Colonic mucosa (tissue), 4 donors: ENCODE data around the gene ENC1. TPM values are rescaled to one million over a fixed set of nuclear protein-coding genes. Genes with fewer than 3 reads are reported as not detected.
"Not testable (repeated sequence)": the region's sequence is repeated elsewhere in the genome, so short reads cannot be mapped to it uniquely, and the experiment has no call there.

Source experiments
- DNase-seq: peaks from one replicate; pipeline ENCODE4 v3.0.0-alpha.2; 2020
- H3K27ac ChIP-seq: fragments of 200-600 bp; one replicate; pipeline ENCODE4 v1.8.0; 2021
- H3K27me3 ChIP-seq: fragments of 200-600 bp; one replicate; pipeline ENCODE4 v1.8.0; 2021
- H3K36me3 ChIP-seq: fragments of 200-600 bp; one replicate; pipeline ENCODE4 v1.8.0; 2021
- H3K4me1 ChIP-seq: fragments of 200-600 bp; one replicate; pipeline ENCODE4 v1.8.0; 2021; ENCODE audit warnings: mild to moderate bottlenecking
- H3K4me3 ChIP-seq: fragments of 200-600 bp; one replicate; pipeline ENCODE4 v1.8.0; 2021
- H3K9ac ChIP-seq, 2 donors: one replicate each; pipeline ENCODE4 v1.7.0; 2013; ENCODE audit warnings: control low read depth in 2 of 2, low read depth in 2 of 2, low read length in 2 of 2
- H3K9me3 ChIP-seq: fragments of 200-600 bp; one replicate; pipeline ENCODE4 v1.8.0; 2021
- intact Hi-C: fragments of 100-400 bp; cut with DNase I; formaldehyde crosslinking; loops from one replicate; pipeline ENCODE4 v1.14.1; 2022
- total RNA-seq, 2 donors: library from RNA; stranded (reverse); fragmentation: NEBNext Ultra II Directional in 1 of 2; extraction: Animal tissue kit (Norgen Biotek cat#: 25700) in 1 of 2; gene quantifications; one replicate each; pipeline ENCODE4 v1.2.1, GENCODE V29; 2021
- TF ChIP-seq, protein P1 (sequence below): fragments of 200-600 bp; IDR thresholded peaks from one replicate; pipeline ENCODE4 v1.8.0; 2022; ENCODE audit warnings: antibody characterized with exemption, mild to moderate bottlenecking
- donor health status: healthy.
- donor health status: DM: no; HTN: no; CAD: no.
- donor health status: DM: no; HTN: no; CAD: no.

ENC1 gene
- total RNA-seq, 2 donors from 2014 or later, result 18.9 to 26.6 TPM

DNA sequence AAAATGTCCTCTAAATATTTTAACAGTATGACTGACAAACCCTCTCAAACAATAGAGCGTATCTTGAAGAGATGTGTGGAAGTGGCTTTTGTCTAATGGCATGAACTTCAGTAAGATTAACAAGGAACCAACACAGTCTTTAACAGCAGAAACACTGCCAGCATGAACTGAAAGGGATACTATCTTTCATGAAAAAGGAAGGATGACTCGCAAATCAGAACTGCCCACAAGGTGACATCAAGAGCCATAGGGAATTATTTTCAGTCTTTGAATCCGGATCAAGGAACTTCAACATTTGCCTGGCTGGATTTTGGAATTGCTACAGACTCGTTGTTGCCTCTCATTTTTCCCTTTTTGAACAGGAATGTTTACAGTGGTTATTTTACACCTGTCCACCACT is 39.4 kb upstream of the ENC1 start:
- no peaks in the 10 kb centered on the region for H3K9me3 ChIP-seq
- no peaks in the 10 kb centered on the region for H3K4me1 ChIP-seq
- TF ChIP-seq, protein P1, sequence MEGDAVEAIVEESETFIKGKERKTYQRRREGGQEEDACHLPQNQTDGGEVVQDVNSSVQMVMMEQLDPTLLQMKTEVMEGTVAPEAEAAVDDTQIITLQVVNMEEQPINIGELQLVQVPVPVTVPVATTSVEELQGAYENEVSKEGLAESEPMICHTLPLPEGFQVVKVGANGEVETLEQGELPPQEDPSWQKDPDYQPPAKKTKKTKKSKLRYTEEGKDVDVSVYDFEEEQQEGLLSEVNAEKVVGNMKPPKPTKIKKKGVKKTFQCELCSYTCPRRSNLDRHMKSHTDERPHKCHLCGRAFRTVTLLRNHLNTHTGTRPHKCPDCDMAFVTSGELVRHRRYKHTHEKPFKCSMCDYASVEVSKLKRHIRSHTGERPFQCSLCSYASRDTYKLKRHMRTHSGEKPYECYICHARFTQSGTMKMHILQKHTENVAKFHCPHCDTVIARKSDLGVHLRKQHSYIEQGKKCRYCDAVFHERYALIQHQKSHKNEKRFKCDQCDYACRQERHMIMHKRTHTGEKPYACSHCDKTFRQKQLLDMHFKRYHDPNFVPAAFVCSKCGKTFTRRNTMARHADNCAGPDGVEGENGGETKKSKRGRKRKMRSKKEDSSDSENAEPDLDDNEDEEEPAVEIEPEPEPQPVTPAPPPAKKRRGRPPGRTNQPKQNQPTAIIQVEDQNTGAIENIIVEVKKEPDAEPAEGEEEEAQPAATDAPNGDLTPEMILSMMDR, result no peak
- H3K36me3 ChIP-seq, result no peaks in the 10 kb centered on the region
- H3K27me3 ChIP-seq, result no peaks in the 10 kb centered on the region
- H3K4me3 ChIP-seq, result no peak overlapping the region
- intact Hi-C loops, result no loop called here
- no peak overlapping the region for H3K27ac ChIP-seq
- no peak for DNase-seq
- no peak overlapping the region for H3K9ac ChIP-seq

DNA sequence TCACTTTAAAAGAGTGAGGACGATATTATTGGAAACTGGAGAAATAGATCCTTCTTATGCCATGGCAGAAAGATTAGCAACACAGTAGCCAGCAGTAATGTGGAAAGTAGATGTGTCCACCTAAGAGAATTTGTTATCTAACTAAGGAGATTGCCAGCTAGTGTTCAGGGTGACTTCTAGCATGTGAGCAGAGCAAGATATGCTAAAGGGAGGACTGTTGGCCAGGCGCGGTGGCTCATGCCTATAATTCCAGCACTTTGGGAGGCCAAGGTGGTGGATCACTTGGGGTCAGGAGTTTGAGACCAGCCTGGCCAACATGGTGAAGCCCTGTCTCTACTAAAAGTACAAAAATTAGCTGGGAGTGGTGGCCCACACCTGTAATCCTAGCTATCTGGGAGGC is 38.8 kb upstream of the ENC1 start:
- H3K36me3 ChIP-seq, H3K9ac ChIP-seq, H3K9me3 ChIP-seq, H3K27ac ChIP-seq, H3K27me3 ChIP-seq, DNase-seq, intact Hi-C loops, H3K4me3 ChIP-seq, H3K4me1 ChIP-seq: not testable (repeated sequence)

DNA sequence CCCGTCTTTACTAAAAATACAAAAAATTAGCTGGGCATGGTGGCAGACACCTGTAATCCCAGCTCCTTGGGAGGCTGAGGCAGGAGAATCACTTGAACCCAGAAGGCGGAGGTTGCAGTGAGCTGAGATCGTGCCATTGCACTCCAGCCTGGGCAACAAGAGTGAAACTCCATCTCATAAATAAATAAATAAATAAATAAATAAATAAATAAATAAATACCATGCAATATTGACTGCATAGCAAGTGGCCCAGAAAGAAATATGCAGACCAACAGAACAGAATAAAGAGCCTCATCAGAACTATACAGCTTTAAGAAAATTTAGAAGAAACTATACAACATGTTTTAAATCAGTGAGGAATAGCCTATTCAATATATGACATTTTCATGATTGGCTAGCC is 37.6 kb upstream of the ENC1 start:
- H3K9me3 ChIP-seq, H3K27ac ChIP-seq, H3K4me1 ChIP-seq, H3K27me3 ChIP-seq, H3K4me3 ChIP-seq, H3K36me3 ChIP-seq, intact Hi-C loops, DNase-seq, H3K9ac ChIP-seq: not testable (repeated sequence)

DNA sequence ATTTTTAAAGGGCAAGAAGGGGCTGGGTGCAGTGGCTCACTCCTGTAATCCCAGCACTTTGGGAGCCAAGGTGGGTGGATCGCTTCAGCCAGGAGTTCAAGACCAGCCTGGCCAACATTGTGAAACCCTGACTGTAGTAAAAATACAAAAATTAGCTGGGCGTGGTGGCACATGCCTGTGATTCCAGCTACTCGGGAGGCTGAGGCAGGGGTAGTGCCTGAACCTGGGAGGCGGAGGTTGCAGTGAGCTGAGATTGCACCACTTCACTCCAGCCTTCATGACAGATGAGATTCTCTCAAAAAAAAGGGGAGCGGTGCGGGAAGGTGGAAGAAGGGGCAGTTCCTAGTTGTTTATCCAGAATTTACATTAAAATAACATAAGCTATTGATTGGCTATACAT is 35.9 kb upstream of the ENC1 start:
- H3K9me3 ChIP-seq, intact Hi-C loops, H3K4me3 ChIP-seq, H3K9ac ChIP-seq, H3K27ac ChIP-seq, DNase-seq, H3K36me3 ChIP-seq, H3K27me3 ChIP-seq, H3K4me1 ChIP-seq: not testable (repeated sequence)

DNA sequence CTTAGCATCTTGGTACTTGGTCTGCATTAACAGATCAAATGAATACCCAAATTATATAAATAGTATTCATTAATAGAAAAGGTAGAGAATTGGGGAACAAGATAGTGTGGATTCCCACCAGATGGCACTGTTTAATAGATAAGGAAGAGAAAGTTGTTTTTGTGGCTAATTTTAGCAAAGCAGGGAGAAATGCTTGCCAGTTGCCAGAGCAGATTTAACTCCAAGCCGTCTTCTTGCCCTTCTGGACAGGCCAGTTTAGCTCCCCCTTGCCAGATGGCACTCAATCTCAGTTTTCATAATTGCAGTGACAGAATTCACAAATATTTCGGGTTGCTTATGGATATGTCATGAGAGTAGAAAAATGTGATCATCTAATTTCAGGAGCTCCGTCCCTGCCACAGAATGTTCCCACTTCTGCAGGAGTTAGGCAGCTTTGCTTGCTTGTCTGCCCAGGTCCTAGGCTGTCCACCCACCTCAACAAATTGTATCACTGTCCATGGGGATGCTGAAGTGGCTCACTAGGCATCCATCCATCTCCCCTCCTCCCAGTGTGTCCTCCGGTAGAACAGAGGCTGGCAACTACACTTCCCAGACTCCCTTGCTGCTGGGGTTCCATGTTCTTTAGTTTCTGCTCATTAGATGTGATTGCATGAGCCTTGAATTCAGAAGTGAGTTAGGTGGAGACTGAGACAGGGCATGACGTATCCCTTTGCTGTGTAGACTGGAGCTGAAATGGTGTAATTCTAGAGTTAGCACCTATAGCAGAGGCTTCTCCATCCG is 32.7 kb upstream of the ENC1 start:
- Histone ChIP-seq H3K27ac (no peak overlapping the region), H3K9me3 (no peaks in the 10 kb centered on the region), H3K4me3 (no peak overlapping the region), H3K4me1 (no peaks in the 10 kb centered on the region), H3K27me3 (no peaks in the 10 kb centered on the region), H3K36me3 (no peaks in the 10 kb centered on the region), H3K9ac (no peak overlapping the region)
- DNase-seq, result no peak
- intact Hi-C loops, result loop anchor here (5.0 kb wide), 1 partner anchor 244 kb away; no protein-coding TSS in a partner anchor
- TF ChIP-seq, protein P1, result no peak

DNA sequence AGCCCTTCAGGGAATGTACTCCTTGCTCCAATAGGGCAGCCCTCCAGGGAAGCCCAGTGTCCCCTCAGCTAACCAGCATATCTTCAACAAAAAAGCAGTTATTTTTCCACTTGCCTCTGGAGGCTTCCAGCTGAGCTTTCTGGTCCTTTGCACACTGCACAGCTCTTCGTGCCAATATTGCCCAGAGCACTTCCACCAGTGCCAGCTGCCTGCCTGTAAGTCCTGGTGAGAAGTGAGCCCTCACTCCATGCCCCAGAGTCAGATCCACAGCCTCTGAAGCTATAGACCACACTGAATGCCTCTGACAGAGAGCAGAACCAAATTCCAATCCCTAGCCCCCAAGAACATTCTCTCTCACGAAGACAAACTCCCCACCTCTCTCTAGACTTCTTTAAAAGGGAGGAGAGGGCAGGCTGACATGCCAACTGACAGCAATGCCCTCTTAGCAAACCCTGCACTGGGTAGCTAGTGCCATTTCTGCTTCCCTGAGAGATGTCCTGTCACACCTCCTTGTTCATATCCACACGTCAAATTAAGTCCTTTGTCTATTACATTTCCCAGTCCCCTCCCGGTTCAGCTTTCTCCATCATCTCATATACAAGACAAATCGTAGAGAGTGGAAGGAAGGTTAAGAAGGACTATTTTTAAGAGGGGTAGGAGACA is 31.8 kb upstream of the ENC1 start:
- TF ChIP-seq, protein P1, result no peak
- H3K9me3 ChIP-seq, result no peaks in the 10 kb centered on the region
- H3K4me1 ChIP-seq, result no peaks in the 10 kb centered on the region
- H3K27ac ChIP-seq, result no peak overlapping the region
- no peak for DNase-seq
- intact Hi-C loops, result loop anchor here (5.0 kb wide), 1 partner anchor 245 kb away; no protein-coding TSS in a partner anchor
- H3K4me3 ChIP-seq, result no peak overlapping the region
- H3K36me3 ChIP-seq, result no peaks in the 10 kb centered on the region
- no peaks in the 10 kb centered on the region for H3K27me3 ChIP-seq
- no peak overlapping the region for H3K9ac ChIP-seq
